Gastroesophageal sphincter (tissue), 3 donors: ENCODE data around the gene KLK14.

ENCODE experiments used
- EP300 ChIP-seq: sonication (generic); formaldehyde crosslinking; IDR thresholded peaks from one replicate; pipeline ENCODE4 v1.6.1; 2017; ENCODE audit warnings: antibody characterized with exemption, mild to moderate bottlenecking
- POLR2A ChIP-seq, 2 donors: fragments of 450-650 bp; IDR thresholded peaks; one replicate each; pipeline ENCODE4 v1.6.1; 2017; ENCODE audit warnings: antibody characterized with exemption in 2 of 2, mild to moderate bottlenecking in 2 of 2, moderate library complexity in 1 of 2
- POLR2AphosphoS5 ChIP-seq: sonication (generic); formaldehyde crosslinking; IDR thresholded peaks from one replicate; pipeline ENCODE4 v1.6.1; 2017; ENCODE audit warnings: antibody characterized with exemption
- TF ChIP-seq, protein P1 (sequence below), 4 experiments: fragments of 200-600 bp in 2 of 4; fragments of 450-650 bp in 2 of 4; sonication (generic) in 1 of 4; IDR thresholded peaks; one replicate each; pipeline ENCODE4 v1.5.1; 2017 to 2019; ENCODE audit warnings: antibody characterized with exemption in 4 of 4, mild to moderate bottlenecking in 2 of 4, moderate library complexity in 2 of 4

DNA sequence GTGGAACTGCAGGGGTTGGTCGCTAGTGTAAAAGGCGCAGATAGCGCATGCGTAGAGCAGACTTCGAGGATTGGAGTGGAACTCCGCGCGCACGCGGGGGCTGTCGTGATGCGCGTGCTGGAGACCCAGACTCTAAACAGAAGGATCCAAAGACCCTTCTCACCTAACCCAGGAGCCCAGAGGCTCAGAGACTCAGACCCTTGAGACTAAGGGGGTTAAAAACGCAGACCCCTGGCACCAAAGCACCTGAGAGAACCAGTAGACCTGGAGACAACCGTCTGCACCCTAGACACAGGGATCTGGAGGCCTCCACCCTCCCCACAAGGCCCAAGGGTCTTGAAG lies 26.1 kb upstream of the KLK14 start:
- TF ChIP-seq, protein P1, sequence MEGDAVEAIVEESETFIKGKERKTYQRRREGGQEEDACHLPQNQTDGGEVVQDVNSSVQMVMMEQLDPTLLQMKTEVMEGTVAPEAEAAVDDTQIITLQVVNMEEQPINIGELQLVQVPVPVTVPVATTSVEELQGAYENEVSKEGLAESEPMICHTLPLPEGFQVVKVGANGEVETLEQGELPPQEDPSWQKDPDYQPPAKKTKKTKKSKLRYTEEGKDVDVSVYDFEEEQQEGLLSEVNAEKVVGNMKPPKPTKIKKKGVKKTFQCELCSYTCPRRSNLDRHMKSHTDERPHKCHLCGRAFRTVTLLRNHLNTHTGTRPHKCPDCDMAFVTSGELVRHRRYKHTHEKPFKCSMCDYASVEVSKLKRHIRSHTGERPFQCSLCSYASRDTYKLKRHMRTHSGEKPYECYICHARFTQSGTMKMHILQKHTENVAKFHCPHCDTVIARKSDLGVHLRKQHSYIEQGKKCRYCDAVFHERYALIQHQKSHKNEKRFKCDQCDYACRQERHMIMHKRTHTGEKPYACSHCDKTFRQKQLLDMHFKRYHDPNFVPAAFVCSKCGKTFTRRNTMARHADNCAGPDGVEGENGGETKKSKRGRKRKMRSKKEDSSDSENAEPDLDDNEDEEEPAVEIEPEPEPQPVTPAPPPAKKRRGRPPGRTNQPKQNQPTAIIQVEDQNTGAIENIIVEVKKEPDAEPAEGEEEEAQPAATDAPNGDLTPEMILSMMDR (IDR thresholded peaks at IDR 0.05): no peak
- TF ChIP-seq EP300: no peak
- no peak for TF ChIP-seq POLR2A (IDR thresholded peaks at IDR 0.05)
- no peak for TF ChIP-seq POLR2AphosphoS5
